Measurements from ENCODE around the gene FILIP1L.
"Not testable (repeated sequence)": the region's sequence is repeated elsewhere in the genome, so short reads cannot be mapped to it uniquely, and the experiment has no call there.

FILIP1L gene

GRCh38 chr3:99858469-99858868, 255.8 kb downstream of the FILIP1L start:
- no peak for FAIRE-seq

GRCh38 chr3:99857278-99857677, 257.0 kb downstream of the FILIP1L start:
- no peak for FAIRE-seq

- no peak for FAIRE-seq
Measured at GRCh38 chr3:99856437-99857220, 257.7 kb downstream of the FILIP1L start.

GRCh38 chr3:99855900-99856299, 258.4 kb downstream of the FILIP1L start:
- FAIRE-seq: no peak

GRCh38 chr3:99854756-99855298, 259.5 kb downstream of the FILIP1L start:
- no peak for FAIRE-seq

GRCh38 chr3:99852851-99853250, 261.4 kb downstream of the FILIP1L start:
- no peak for FAIRE-seq

GRCh38 chr3:99851955-99852354, 262.3 kb downstream of the FILIP1L start:
- FAIRE-seq: no peak

- FAIRE-seq: no peak
Measured at GRCh38 chr3:99850608-99851007, 263.7 kb downstream of the FILIP1L start.

- no peak for FAIRE-seq
Measured at GRCh38 chr3:99848433-99848832, 265.9 kb downstream of the FILIP1L start.

- FAIRE-seq: peak; percentile 85
Measured at GRCh38 chr3:99846477-99847160, 267.7 kb downstream of the FILIP1L start.

- no peak for FAIRE-seq
Measured at GRCh38 chr3:99845999-99846398, 268.3 kb downstream of the FILIP1L start.

- no peak for FAIRE-seq
Measured at GRCh38 chr3:99845331-99845730, 269.0 kb downstream of the FILIP1L start.

- no peak for FAIRE-seq
Measured at GRCh38 chr3:99843590-99844258, 270.6 kb downstream of the FILIP1L start.

GRCh38 chr3:99842826-99843589, 271.3 kb downstream of the FILIP1L start:
- FAIRE-seq: peak; percentile 97

GRCh38 chr3:99841949-99842348, 272.4 kb downstream of the FILIP1L start:
- FAIRE-seq: not testable (repeated sequence)

GRCh38 chr3:99839613-99840012, 274.7 kb downstream of the FILIP1L start:
- FAIRE-seq: no peak

GRCh38 chr3:99838755-99839154, 275.5 kb downstream of the FILIP1L start:
- no peak for FAIRE-seq

- FAIRE-seq: no peak
Measured at GRCh38 chr3:99837715-99838114, 276.6 kb downstream of the FILIP1L start.

- FAIRE-seq: no peak
Measured at GRCh38 chr3:99836681-99837080, 277.6 kb downstream of the FILIP1L start.

- FAIRE-seq: no peak
Measured at GRCh38 chr3:99834211-99834957, 279.9 kb downstream of the FILIP1L start.

GRCh38 chr3:99833617-99834205, 280.6 kb downstream of the FILIP1L start:
- FAIRE-seq: no peak

GRCh38 chr3:99829844-99830243, 284.5 kb downstream of the FILIP1L start:
- no peak for FAIRE-seq

Data from islet of Langerhans (tissue), 1 donor.